ENCODE data around the gene KCTD20. TPM values are rescaled to one million over a fixed set of nuclear protein-coding genes. Genes with fewer than 3 reads are reported as not detected.

The KCTD20 gene
- total and polyA plus RNA-seq, 11 donors = 8.3 to 43.9 (median 27.7) TPM

DNA sequence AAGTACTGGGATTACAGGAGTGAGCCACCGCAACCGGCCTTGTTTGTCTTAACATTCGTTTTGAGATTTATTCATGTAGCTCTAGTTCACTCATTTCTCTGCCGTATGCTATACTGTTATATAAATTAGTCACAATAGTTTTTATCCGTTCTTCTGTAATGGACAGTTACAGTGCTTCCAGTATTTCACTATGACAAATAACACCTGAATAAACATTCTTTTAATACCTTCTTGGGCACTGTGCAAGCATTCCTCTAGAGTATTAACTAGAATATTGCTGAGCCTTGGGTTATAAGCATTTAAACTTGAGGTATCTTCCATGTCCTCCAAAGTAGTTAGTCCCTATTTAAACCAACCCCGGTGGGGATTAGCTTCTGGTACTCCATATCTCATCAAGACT lies 58.9 kb downstream of the KCTD20 start:
- Histone ChIP-seq H3K9me3 (no peaks in the 10 kb centered on the region), H3K27me3 (no peaks in the 10 kb centered on the region), H3K4me1 (peaks cover 0 to 10% (median 0%) of the 10 kb centered on the region in 12 donors), H3K27ac (no peak overlapping the region), H3K36me3 (peaks cover 0 to 98% (median 86%) of the 10 kb centered on the region in 9 donors), H3K4me3 (no peak overlapping the region)
- no peak for TF ChIP-seq POLR2A (IDR thresholded peaks at IDR 0.05)
- intact Hi-C loops (cut with DNase I) = no loop called here
- DNase-seq = no peak
- 86 to 97% (median 92%) methylated on average over 6 of the region's 6 CpGs for WGBS, 4 donors
- ATAC-seq = no peak

DNA sequence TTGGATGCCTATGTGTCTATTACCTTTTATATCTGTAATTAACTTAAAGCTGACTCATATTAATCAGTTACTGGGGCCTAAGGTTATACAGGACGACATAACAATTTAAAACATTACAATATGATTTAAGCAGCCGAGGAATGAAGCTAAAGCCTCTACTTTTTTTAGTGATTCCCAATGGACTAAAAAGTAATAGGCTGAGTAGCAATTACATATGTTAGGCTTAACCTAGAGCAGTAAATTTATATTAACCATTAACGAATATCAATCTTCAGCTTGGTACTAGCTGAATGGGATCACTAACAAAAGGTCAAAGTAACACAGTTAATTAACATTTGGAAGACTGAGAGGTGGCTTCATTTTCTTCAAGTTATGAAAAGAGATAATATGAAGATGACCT lies 61.4 kb downstream of the KCTD20 start:
- intact Hi-C loops (cut with DNase I) = no loop called here
- no peak overlapping the region for H3K4me3 ChIP-seq
- DNase-seq (no peak), ATAC-seq (no peak)
- H3K4me1 ChIP-seq = peaks cover 0 to 10% (median 0%) of the 10 kb centered on the region in 12 donors
- peaks cover 0 to 97% (median 73%) of the 10 kb centered on the region in 9 donors for H3K36me3 ChIP-seq
- WGBS, 4 donors = 91 to 97% (median 96%) methylated on average over 3 of the region's 3 CpGs
- no peak overlapping the region for H3K27ac ChIP-seq
- no peaks in the 10 kb centered on the region for H3K9me3 ChIP-seq
- no peaks in the 10 kb centered on the region for H3K27me3 ChIP-seq
- TF ChIP-seq, protein P1, sequence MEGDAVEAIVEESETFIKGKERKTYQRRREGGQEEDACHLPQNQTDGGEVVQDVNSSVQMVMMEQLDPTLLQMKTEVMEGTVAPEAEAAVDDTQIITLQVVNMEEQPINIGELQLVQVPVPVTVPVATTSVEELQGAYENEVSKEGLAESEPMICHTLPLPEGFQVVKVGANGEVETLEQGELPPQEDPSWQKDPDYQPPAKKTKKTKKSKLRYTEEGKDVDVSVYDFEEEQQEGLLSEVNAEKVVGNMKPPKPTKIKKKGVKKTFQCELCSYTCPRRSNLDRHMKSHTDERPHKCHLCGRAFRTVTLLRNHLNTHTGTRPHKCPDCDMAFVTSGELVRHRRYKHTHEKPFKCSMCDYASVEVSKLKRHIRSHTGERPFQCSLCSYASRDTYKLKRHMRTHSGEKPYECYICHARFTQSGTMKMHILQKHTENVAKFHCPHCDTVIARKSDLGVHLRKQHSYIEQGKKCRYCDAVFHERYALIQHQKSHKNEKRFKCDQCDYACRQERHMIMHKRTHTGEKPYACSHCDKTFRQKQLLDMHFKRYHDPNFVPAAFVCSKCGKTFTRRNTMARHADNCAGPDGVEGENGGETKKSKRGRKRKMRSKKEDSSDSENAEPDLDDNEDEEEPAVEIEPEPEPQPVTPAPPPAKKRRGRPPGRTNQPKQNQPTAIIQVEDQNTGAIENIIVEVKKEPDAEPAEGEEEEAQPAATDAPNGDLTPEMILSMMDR (IDR thresholded peaks at IDR 0.05) = no peak
- TF ChIP-seq POLR2A (IDR thresholded peaks at IDR 0.05) = no peak

DNA sequence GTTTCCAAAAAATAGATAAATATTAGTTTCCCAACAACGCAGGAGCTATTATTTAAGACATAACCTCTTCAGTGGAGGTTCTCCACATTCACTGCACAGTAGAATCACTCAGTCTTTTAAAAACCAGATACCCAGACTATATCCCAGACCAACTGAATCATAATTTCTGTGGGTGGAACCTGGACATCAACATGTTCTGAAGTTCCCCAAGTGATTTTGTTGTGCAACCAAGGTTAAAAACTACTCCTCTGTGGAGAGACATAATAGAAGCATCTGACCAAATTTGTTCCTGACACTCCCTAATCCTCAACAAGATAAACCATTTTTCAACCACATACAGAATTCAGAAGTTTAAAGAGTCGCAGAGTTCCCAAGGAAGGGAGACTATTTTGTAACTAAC lies 62.2 kb downstream of the KCTD20 start:
- Histone ChIP-seq H3K36me3 (peaks cover 0 to 96% (median 69%) of the 10 kb centered on the region in 9 donors), H3K9me3 (no peaks in the 10 kb centered on the region), H3K4me3 (no peak overlapping the region), H3K27me3 (no peaks in the 10 kb centered on the region), H3K27ac (no peak overlapping the region), H3K4me1 (peaks cover 0 to 10% (median 0%) of the 10 kb centered on the region in 12 donors)
- ATAC-seq (peak in 1 of 4 donors; percentile 34), DNase-seq (no peak)
- intact Hi-C loops (cut with DNase I) = no loop called here
- TF ChIP-seq, protein P1 (IDR thresholded peaks at IDR 0.05) = no peak
- no peak for TF ChIP-seq POLR2A (IDR thresholded peaks at IDR 0.05)
- 94 to 97% (median 96%) methylated on average over 2 of the region's 2 CpGs for WGBS, 4 donors

DNA sequence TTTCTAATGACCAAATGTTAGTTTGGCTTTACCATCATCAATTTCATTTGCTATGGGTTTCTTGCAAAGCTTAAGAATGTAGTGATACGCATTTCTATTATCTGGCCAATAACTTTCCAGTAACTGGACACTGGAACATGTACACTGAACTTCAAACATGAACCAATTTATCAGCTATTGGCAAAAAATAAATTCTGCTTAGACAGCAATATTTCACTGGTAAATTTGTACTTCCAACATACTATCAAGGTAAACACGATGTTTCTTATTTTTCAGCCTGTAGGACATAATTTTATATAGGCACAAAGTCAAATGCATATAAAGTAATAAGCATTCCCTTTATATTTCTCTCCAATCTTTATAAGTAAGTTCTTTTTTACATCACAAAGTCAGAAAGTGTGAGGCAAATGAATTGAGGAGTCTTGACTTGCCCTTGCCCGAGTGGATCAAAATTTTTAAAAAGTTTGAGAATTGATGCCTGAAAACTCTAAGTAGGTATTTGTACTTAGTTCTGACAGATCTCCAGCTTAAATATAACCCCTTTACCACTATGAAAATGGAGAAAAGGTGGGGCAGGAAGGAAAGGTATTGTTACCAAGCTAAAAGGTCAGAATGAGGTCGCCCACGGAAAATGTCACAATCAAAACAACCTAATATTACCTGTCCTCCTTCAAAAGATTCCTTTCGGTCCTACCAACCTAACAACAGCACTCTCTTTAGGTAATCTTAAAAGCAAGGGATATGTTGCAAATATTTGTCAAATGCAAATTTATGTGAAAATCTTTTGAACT lies 63.1 kb downstream of the KCTD20 start:
- DNase-seq = no peak
- WGBS, 4 donors = 73 to 80% (median 78%) methylated on average over 6 of the region's 6 CpGs
- Histone ChIP-seq H3K27me3 (no peaks in the 10 kb centered on the region), H3K27ac (peak overlapping the region in 1 of 12 donors; percentile 30), H3K4me1 (peaks cover 0 to 10% (median 0%) of the 10 kb centered on the region in 12 donors), H3K36me3 (peaks cover 0 to 97% (median 70%) of the 10 kb centered on the region in 9 donors), H3K4me3 (no peak overlapping the region), H3K9me3 (no peaks in the 10 kb centered on the region)
- TF ChIP-seq, protein P1 (IDR thresholded peaks at IDR 0.05) = no peak
- TF ChIP-seq POLR2A (IDR thresholded peaks at IDR 0.05) = no peak
- intact Hi-C loops (cut with DNase I) = no loop called here
- ATAC-seq = no peak
